CD4-positive, alpha-beta T cell treated with Interferon gamma for 1 hour (primary cell): ENCODE data around the gene TMEM164.
A peak's percentile ranks its signal among the peaks of the same experiment; 100 is the strongest.
"Not testable (repeated sequence)": the region's sequence is repeated elsewhere in the genome, so short reads cannot be mapped to it uniquely, and the experiment has no call there.

ENCODE experiments used
- DNase-seq: peaks from one replicate; pipeline ENCODE4 v3.0.0-alpha.2; 2020

Gene TMEM164

DNA sequence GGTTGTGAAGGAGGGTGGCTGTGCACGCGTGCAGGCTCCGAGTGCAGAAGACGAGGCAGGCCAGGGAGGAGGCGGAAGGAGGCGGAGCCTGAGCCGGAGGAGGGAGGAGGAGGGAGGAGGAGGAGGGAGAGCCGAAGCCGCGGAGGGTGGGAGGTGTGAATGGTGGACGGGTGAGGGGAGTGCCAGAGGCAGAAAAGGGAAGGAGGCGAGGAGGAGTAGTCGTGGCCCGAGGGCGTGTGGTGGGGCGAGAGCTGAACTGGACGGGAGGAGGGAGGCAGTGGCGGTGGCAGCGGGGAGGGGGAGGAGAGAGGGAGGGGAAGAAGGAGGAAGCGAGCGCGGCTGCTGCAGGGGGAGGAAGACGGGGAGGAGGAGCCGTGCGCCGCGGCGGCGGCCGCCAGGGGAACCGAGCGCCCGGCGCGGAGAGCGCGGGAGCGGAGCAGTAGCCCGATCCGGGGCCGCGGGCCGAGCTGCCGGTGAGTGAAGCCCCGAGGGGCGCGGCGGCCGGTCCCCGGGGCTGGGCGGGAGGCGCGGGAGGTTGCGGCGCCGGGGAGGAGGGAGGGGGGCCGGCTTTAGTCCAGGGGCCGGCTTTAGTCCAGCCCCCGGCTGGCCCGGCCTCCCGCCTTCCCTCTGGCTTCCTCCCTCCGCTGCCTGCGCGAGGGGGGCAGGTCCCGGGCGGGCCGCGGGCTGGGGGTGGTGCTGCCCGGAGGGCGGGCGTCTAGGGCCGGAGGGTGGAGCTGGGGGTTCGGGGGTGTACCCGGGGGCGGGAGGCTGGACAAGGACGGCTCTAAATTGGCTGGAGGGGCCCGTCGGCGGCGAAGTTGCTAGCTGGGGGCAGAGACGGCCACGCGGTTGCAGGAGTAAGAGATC lies at the start of gene TMEM164:
TSS of gene TMEM164 (plus strand) at position 815 of the 867 bp plus-strand sequence. CDS start 661 bp downstream, outside the sequence.
- peak; percentile 84 for DNase-seq

DNA sequence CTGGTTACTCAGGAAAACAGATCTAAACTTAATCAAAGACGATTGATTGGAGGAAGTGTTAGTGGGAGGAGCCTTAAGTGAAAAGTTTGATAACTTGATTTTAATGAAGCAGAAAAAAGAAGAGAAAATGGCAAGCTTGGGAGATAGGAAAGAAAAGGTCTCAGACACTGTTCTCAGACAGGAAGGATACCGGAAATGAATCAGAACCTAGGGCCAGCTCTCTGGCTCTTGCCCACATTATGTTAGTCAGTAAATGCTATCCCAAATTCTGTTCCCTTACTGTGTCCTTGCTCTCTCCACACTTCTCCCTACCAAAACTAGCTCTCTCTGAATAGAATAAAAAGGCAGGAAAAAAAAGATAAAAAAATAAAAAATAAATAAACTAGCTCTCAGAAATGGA lies 48.6 kb upstream of the TMEM164 start:
- no peak for DNase-seq

DNA sequence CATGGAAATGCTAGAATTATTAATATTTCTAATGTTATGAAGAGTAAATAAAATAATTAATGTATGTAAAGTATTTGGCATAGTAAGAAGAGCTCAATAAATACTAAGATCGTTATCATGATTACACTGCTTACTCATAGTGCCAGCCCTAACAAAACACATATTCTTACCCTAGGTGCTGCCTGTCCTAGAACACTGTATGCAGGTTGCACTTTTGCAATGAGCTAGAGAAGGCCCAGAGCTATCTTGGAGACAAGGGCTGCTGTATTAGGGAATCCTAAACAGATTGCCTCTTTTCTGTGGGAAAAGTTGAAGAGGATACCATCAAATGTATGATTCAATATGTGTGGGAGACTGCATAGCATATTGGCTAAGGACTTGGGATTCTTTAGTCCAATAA lies 48.0 kb upstream of the TMEM164 start:
- no peak for DNase-seq

DNA sequence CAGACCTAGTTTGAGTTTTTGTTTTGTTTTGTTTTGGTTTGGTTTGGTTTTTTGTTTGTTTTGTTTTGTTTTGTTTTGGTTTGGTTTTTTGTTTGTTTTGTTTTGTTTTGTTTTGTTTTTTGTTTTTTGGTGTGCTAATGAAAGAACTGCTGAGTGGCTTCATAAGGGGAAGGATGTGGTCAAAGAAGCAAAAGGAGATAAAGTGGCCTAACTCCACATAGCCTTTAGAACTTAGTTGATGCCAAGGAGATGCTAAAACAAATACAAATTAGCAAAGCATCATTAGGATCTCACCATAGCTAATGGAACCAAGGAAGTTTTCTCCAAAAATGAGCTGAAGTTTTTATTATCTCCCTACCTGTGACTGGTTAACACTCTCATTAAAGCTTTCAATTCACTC lies 44.6 kb upstream of the TMEM164 start:
- DNase-seq = no peak

DNA sequence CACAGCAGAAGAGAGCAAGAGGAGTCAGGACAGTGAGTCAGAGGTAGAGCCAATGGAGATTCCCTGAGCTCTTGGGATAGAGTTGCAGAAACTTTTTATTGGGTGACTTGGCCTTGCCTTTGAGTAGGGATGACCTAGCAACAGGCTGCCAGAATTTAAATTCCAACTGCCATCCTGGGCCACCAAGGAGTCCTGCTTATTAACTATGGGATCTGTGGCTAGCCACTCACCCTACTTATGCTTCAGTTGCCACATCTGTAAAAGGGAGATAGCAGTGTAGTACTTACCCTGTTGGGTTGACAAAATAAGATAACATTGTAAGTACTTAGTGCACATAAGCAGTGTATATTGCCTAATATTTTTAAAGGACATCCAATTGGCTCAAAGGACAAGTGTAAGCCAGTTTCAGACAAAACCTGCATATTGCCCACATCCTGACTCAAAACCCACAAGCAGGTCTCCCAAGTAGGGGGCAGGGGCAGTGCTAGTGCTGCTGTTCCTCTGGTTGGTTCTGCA lies 43.5 kb upstream of the TMEM164 start:
- no peak for DNase-seq

DNA sequence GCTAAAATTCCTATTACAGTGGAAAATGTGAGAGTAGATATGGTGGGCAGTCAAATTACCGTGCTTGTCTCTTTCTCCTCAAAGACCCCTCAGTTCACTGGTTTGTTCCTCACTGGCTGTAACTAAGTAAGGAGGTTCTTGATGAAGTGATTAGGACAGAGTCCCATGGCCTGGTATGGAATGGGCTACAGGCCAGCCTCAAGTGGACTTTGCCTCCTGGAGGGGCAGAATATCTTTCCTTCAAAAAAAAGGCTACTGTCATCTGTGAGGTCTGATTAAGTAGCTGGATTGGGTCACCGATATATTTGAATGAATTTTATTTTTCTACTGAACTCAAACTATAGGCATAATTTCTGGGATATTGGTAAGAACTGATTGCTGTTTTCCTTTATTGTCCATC lies 38.5 kb upstream of the TMEM164 start:
- no peak for DNase-seq

DNA sequence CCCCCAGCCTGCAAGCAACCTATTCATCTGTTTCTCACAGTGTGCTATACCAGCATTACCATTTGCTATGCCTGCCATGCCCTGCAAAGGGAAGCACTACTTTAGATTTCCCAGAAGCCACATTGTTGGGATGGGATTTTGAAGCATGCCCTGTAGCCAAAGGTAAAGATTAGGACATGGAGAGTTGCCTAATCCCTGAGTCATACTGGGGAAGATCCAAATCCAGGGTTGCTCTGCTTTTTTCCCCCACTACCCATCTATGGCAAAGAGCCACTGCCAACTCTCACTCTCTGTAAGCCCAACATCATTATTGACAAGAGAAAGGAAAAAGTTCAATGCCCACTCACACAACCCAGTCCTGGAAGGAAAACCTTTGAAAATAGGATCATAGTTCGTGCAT lies 36.7 kb upstream of the TMEM164 start:
- DNase-seq = no peak

DNA sequence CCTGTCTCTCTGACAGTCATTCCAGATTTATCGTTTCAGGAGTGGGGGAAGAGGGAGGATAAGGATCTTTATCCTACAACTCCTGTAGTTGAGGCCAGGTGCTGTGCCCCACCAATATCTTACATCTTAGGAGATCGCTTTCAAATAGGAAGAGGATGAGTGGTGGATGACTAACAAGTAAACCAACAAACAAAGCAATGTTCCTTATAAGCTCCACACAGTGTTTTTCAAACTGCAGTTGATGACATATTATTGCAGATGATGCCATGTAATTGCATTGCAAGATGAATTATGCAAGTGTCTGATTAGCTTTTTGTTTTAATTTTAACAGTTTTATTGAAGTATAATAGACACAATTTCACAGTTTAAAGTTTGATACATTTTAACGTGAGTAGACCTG lies 35.8 kb upstream of the TMEM164 start:
- no peak for DNase-seq

DNA sequence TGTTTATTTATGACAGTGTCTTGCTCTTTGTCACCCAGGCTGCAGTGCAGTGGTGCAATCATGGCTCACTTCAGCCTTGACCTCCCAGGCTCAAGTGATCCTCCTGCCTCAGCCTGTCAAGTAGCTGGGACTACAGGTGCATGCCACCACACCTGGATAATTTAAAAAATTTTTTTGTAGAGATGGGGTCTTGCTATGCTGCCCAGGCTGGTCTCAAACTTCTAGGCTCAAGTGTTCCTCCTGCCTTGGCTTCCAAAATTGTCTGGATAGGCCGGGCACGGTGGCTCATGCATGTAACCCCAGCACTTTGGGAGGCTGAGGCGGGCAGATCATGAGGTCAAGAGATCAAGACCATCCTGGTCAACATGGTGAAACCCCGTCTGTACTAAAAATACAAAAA lies 32.1 kb upstream of the TMEM164 start:
- DNase-seq = not testable (repeated sequence)

DNA sequence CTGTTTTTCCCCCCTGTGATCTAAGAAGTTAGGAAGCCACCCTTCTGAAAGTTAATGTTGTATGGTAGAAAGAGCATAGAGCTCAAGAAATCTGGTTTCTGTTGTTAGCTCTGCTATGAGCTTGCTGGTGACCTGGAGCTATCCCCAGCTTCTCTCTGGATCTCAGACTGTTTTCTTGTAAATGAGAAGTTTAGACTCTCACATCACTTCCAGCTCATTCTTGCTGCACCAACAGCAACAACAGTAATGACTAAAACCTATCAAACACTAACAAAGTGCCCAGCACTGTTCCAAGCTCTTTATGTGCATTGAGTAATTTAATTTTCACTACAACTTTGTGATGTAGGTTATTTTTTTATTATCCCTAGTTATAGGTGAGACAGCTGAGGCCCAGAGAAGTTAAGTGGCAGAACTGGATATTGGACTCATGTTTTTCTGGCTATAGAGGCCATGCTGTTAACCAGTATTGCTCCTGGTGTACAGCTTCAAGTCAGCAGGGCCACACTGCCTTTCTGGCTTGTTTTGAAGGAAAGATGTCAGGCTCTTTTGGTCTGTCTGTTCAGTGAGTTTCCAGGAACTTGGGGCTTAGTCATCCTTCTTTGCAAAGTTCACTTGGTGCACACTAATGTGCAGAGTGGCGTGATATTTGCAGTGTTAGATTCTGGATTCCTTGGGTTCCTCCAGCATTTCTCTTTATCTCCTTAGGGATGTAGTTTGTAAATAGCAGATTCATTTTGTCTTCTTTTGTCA lies 27.8 kb upstream of the TMEM164 start:
- no peak for DNase-seq

DNA sequence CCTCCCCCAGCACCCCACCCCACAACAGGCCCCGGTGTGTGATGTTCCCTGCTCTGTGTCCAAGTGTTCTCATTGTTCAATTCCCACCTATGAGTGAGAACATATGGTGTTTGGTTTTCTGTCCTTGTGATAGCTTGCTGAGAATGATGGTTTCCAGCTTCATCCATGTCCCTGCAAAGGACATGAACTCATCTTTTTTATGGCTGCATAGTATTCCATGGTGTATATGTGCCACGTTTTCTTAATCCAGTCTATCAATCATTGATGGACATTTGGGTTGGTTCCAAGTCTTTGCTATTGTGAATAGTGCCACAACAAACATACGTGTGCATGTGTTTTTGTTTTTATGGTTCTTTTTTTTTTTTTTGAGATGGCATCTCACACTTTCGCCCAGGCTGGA lies 17.7 kb upstream of the TMEM164 start:
- DNase-seq = not testable (repeated sequence)

DNA sequence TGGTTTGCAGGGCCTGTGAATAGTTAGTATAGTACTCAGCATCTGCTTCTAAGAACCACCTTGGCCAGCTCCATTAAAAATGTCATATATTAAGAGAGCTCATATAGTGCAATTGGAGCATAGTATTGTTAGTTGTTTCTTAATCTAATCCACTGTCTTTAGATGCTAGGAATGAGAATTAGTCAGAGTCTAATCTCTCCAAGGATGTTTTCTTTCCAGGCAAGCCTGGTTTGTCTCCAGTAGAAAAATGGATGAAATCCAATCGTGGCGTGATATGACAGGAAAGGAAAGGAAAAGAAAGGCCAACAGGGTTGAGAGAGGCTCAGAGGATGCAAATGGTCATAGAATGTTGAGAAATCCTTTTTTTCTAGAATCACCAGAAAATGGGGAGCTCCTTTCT lies 15.0 kb upstream of the TMEM164 start:
- DNase-seq = no peak

DNA sequence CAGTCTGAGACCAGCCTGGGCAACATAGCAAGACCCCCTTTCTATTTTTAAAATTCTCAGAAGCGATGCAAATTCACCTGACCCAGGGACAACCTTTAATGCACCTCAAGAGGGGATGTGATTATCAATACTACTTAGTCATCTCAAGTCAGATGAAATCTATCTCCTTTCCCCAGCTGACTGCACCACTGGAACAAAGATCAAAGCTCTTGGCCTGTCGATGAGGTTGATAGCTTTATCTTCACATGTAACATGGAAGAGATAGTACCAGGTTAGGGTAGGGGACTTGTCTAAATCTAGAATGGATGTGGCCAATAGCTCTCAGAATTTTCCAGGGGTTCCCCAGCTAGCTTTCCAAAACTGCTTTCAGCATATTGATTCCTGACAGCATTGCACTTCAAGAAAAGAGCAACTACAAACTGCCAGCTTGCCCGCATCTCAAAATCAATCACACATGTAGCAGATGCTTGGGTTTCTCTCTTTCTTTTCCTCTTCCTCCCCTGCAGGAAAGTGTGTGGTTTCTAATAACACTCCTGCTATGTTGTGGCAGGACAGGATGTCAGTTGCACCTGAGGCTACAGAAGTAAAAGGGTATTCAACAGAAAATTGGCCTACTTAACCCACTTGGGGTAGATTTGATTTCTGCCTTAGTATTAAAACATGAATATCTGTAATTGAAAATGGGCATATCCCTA lies 12.2 kb upstream of the TMEM164 start:
- DNase-seq = no peak

DNA sequence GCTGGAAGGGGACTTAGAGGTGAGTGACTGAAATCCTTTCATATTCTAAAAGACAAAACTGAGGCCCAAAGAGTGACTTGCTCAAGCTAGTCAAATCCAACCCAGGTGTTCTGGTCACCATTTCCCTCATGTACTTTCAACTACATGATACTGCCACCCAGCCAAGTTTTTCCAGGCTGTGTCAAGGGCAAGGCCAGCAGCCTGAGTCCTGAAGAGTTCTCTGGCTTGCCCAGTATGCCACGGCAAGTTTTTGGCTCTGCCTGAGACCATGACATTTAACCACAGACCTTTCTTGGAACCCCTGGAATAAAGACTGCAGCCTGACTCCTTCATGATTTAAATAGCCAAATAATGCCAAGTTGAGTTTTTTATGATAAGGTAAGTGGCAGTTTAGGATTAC lies 10.7 kb upstream of the TMEM164 start:
- no peak for DNase-seq

DNA sequence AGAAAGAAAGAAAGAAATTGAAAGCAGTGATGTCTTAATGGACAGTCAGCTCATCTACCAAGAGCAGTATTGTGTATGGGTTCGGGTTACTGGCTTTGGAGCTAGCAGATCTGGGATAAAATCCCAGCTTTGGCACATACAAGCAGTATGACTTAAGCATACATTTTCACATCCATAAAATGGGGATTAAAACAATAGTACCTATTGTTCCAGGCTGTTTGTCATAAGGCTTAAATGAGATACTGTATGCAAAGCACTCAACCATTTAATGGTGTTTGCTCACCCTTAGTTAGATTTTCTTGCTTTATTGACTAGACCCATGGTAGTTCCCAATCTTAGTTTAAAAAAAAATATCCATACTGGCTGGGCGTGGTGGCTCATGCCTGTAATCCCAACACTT lies 7.8 kb upstream of the TMEM164 start:
- DNase-seq = no peak

DNA sequence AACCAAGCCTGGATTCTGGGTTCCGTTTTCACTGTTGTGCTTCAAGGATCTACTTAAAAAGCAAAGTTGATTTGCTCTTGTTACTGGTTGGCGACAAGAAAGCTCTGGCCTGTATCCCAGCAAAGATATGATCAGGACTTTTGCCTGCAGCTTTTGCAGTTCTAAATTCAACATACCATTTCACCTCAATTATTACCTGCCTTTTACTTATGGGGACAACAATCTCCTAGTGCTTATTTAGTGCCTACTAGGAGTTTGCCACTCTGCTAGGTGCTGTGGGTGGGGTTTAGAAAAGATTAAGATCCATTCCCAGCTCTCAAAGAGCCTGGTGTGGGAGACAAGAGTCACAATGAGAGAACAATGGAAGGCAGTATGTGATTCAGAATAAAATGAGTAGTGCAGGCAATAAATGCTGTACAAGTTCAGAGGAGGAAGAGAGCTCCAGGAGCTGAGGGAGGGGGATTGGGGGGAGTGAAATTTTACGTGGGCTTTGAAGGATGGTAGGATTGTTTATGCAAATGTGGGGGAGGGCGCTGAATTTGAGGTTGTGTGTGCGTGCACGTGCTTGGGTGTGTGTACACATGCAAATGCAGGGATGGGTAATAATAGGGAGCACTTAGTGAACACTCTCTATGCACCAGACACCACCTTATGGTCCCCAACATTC lies 5.0 kb upstream of the TMEM164 start:
- DNase-seq = no peak

DNA sequence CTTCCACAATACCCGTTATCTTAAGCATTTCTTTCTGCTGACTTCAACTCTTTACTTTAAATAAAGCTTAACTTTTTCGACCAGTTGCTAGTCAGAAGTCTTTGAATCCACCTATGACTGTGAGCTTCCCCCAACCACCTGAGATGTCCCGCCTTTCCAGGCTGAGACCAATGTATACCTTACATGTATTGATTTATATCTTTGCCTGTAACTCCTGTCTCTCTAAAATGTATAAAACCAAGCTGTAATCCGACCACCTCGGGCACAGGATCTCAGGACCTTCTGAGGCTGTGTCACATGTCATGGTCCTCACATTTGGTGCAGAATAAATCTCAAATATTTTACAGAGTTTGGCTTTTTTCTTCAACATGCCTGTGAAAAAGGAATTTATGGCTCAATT lies 2.9 kb upstream of the TMEM164 start:
- no peak for DNase-seq

DNA sequence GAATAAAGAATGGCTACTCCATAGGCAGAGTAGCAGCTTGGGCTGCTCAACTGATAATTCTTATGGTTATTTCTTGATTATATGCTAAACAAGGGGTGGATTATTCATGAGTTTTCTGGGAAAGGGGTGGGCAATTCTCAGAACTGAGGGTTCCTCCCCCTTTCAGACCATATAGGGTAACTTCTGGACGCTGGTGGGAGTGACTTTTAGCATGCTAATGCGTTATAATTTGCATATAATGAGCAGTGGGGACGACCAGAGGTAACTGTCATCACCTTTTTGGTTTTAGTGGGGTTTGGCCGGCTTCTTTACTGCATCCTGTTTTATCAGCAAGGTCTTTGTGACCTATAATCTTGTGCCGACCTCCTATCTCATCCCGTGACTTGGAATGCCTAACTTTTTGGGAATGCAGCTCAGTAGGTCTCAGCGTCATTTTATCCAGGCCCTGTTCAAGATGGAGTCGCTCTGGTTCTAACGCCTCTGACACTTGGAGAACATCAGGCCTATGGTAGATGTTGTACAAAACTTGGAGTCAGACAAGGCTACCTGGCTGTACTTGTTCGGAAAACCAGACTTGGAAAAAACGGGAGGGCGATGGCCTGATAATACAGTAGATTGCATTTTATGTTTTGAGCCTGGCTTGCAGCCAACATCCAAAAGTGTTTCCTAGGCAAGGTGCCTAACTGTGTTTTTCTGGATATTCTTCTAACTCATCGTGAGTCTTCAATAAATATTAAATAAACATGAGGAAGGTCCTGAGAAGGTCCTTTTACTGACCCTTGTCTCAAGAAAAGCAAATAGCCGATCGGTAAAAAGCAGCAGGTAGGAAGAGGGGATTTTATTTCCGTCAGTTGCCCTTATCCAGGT lies 1.8 kb upstream of the TMEM164 start:
- DNase-seq = no peak

DNA sequence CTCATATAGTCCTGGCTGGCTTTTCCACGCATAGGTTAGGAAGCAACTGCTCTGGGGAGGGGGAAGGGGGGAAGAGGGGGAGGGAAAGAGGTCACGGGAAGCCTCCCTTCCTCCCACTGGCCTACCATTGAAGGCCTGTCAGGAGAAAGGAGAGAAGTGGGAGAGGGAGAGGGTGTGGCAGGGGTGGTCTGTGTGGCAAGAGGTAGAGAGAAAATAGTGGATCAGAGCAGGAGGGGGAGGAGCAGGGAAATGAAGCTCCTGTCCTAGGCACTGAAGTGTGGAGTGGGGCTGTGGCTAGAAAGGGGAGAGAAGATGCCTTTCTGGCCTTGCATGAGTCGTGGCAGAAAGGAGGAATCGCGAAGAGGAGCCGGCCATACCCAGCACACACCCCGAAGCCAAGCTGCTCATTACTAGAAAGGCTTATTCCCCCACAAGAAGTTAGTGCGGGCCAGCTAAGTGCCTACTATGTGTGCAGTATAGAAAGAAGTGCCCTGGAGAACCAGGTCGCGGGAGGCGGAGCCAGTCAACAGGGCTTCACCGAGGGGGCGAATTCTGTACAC lies 1.1 kb upstream of the TMEM164 start:
- no peak for DNase-seq

DNA sequence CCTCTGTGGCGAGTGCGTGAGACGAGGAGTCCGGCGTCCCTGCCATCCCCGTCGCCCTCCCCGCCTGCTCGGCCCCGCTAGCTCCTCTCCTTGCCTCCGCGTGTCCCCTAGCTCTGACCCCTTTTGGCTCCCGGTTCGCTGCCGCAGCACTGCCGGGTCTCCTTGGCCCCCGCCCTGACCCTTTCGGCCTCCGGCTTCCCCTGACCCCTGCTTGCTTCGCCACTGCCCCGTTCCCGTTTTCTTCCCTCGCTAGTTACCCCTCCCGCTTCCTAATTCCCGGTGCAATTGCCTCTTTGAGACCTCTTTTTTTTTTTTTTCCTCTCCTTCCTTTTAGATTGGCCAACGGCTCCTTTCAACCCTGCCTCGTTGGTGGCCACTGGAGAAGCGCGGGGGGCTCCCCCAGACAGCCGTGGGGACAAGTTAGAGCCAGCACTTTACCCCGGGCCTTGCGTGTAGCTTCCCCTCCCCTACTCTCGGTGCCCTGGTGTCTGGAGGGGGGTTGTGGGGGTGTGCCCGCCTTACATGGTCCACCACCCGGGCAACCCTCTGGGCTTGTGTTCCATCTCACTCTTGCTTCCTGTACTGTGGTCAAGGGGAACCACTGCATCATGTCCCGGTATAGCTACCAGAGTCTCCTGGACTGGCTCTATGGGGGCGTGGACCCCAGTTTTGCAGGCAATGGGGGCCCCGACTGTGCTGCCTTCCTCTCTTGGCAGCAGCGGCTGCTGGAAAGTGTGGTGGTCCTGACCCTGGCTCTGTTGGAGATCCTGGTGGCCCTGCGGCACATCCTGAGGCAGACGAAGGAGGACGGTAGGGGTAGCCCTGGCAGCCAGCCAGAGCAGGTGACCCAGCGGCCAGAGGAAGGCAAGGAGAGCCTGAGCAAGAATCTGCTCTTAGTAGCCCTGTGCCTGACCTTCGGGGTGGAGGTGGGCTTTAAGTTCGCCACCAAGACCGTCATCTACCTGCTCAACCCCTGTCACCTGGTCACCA lies 548 bp downstream of the TMEM164 start:
- DNase-seq = no peak
